ENCODE data around the gene LAMA2. TPM values are rescaled to one million over a fixed set of nuclear protein-coding genes. Genes with fewer than 3 reads are reported as not detected.

LAMA2 gene
- polyA plus RNA-seq, 1 of the 3 experiments (the other 2 are of a cell fraction): 0.92 TPM

DNA sequence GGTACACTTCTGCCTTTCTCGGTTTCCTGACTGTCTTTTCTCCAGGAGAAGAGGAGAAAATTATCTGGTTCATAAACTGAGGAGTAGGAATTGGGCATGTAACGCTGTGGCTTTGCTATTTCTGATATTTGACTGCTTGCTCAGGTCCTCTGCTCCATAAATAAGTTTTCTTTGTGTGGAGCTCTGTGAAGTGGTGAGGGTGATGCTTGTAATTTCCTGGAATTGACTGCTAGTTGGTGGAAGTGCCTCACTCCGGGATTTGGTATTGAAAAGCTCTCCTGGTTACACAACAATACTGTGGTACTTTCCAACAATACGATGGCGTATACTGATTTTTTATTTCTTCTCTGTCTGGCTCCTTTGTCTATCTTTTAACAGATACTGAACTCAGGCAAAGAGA, 25.1 kb upstream of the LAMA2 start:
- Histone ChIP-seq H3K27ac (ENCODE audit: low read depth in 2 of 2, low read length in 1 of 2) (no peak overlapping the region), H3K9ac (no peak overlapping the region), H3F3A (replicated peaks; ENCODE audit: insufficient read depth) (no peaks in the 10 kb centered on the region), H3K4me2 (no peak overlapping the region), H2AFZ (ENCODE audit: low read depth) (no peak overlapping the region), H3K4me3 (ENCODE audit: low read depth in 2 of 2, low read length in 1 of 2) (no peak overlapping the region), H3K36me3 (replicated peaks in 1 of 2; ENCODE audit: control insufficient read depth in 1 of 2, insufficient read depth in 2 of 2, low read length in 1 of 2) (no peaks in the 10 kb centered on the region), H3K27me3 (ENCODE audit: insufficient read depth) (0 out of 2 replicates have a peak, but pooled peaks cover 4% of the 10 kb centered on the region), H4K20me1 (ENCODE audit: insufficient read depth) (no peaks in the 10 kb centered on the region), H3K4me1 (ENCODE audit: control insufficient read depth in 1 of 2, insufficient read depth in 2 of 2, low read depth in 1 of 2, low read length in 1 of 2) (no peaks in the 10 kb centered on the region), H3K79me2 (ENCODE audit: insufficient read depth) (no peaks in the 10 kb centered on the region), H3K9me3 (peaks cover 7% of the 10 kb centered on the region; the same call in 1 of the 2 replicates), H3K9me2 (no peaks in the 10 kb centered on the region)
- no peak for DNase-seq
- WGBS (ENCODE audit: low lambda C conversion rate): 23% methylated on average over 5 of the region's 5 CpGs
- ChIA-PET POLR2A (no interaction called here), CTCF (interaction anchor here (0.7 kb wide), 1 partner anchor 9 kb away, joined by 3 read pairs; no protein-coding TSS in a partner anchor)
- TF ChIP-seq RCOR1 (IDR thresholded peaks at IDR 0.05; ENCODE audit: low read length) (no peak), POLR2AphosphoS5 (IDR thresholded peaks at IDR 0.05; ENCODE audit: low read depth, low read length) (no peak), TCF12 (IDR thresholded peaks at IDR 0.05) (no peak), EP300 (IDR thresholded peaks at IDR 0.05; ENCODE audit: borderline replicate concordance in 1 of 2, low read depth in 1 of 2, low read length in 1 of 2) (no peak), MEF2A (IDR thresholded peaks at IDR 0.05; ENCODE audit: borderline replicate concordance, low read depth) (no peak), SMC3 (IDR thresholded peaks at IDR 0.05; ENCODE audit: low read depth, low read length) (no peak), RXRA (IDR thresholded peaks at IDR 0.05; ENCODE audit: borderline replicate concordance, low read depth) (no peak), CHD2 (IDR thresholded peaks at IDR 0.05; ENCODE audit: low read length, partially characterized antibody) (no peak), MXI1 (IDR thresholded peaks at IDR 0.05; ENCODE audit: low read depth, low read length) (no peak), SIN3A (IDR thresholded peaks at IDR 0.05; ENCODE audit: borderline replicate concordance, low read depth, low read length) (no peak), TAF1 (IDR thresholded peaks at IDR 0.05; ENCODE audit: borderline replicate concordance, low read depth, low read length) (no peak), EZH2phosphoT487 (IDR thresholded peaks at IDR 0.05; ENCODE audit: borderline replicate concordance, low read depth) (no peak)
- TF ChIP-seq, protein P1, sequence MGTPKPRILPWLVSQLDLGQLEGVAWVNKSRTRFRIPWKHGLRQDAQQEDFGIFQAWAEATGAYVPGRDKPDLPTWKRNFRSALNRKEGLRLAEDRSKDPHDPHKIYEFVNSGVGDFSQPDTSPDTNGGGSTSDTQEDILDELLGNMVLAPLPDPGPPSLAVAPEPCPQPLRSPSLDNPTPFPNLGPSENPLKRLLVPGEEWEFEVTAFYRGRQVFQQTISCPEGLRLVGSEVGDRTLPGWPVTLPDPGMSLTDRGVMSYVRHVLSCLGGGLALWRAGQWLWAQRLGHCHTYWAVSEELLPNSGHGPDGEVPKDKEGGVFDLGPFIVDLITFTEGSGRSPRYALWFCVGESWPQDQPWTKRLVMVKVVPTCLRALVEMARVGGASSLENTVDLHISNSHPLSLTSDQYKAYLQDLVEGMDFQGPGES (IDR thresholded peaks at IDR 0.05; ENCODE audit: low read depth, low read length): no peak
- TF ChIP-seq, protein P2, sequence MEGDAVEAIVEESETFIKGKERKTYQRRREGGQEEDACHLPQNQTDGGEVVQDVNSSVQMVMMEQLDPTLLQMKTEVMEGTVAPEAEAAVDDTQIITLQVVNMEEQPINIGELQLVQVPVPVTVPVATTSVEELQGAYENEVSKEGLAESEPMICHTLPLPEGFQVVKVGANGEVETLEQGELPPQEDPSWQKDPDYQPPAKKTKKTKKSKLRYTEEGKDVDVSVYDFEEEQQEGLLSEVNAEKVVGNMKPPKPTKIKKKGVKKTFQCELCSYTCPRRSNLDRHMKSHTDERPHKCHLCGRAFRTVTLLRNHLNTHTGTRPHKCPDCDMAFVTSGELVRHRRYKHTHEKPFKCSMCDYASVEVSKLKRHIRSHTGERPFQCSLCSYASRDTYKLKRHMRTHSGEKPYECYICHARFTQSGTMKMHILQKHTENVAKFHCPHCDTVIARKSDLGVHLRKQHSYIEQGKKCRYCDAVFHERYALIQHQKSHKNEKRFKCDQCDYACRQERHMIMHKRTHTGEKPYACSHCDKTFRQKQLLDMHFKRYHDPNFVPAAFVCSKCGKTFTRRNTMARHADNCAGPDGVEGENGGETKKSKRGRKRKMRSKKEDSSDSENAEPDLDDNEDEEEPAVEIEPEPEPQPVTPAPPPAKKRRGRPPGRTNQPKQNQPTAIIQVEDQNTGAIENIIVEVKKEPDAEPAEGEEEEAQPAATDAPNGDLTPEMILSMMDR (IDR thresholded peaks at IDR 0.05): no peak
- TF ChIP-seq, protein P3, sequence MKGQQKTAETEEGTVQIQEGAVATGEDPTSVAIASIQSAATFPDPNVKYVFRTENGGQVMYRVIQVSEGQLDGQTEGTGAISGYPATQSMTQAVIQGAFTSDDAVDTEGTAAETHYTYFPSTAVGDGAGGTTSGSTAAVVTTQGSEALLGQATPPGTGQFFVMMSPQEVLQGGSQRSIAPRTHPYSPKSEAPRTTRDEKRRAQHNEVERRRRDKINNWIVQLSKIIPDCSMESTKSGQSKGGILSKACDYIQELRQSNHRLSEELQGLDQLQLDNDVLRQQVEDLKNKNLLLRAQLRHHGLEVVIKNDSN (IDR thresholded peaks at IDR 0.05; ENCODE audit: borderline replicate concordance, low read depth): no peak
- TF ChIP-seq, protein P4, sequence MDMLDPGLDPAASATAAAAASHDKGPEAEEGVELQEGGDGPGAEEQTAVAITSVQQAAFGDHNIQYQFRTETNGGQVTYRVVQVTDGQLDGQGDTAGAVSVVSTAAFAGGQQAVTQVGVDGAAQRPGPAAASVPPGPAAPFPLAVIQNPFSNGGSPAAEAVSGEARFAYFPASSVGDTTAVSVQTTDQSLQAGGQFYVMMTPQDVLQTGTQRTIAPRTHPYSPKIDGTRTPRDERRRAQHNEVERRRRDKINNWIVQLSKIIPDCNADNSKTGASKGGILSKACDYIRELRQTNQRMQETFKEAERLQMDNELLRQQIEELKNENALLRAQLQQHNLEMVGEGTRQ (IDR thresholded peaks at IDR 0.05; ENCODE audit: borderline replicate concordance, low read depth, low read length): no peak

All from SK-N-SH (cell line).